GM18517 (cell line): ENCODE results near the gene SYTL1.
A peak's percentile ranks its signal among the peaks of the same experiment; 100 is the strongest.

ENCODE experiments used
- ATAC-seq: cut with Tn5 transposase; IDR thresholded peaks from one replicate; pipeline ENCODE4 v1.9.1; 2021; ENCODE audit warnings: mild to moderate bottlenecking, moderate library complexity; ENCODE audit not compliant: unreplicated experiment

Gene SYTL1

DNA sequence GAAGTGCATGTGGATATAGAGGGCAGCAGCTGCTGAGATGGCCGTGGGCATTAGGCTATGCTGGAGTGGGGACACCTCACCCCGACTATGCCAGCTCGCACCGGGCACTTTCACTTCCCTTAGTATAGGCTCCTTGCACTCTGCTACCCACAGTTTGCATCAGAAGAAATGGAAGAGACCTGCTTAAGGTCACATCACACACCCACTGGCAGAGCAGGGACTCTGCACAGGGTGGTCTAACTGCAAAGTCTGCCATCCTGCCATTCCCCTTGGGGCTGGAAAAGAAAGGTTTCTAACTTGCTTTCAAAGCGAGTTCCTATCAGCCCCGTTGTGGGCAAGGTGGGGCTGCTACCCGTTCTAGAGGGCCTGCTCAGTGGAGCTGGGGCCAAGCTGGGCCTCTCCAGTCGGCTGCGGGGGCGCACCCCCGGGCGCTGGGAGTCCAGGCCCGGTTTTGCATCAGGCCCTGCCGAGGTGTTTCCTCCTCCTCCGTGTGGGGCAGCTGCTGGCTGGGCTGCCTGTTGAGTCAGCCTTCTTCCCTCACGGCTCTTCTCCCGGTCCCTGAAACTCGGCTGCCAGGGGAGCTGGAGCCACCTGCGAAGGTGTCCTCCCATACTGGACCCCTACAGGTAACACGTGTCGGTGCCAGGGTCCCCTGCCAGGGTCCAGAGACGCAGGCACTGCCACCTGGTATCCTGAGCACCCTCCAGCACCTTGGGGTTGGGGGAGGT is at the start of gene SYTL1:
Gene SYTL1 (plus strand): TSS at position 498 of the 728 bp plus-strand sequence. CDS start 3,313 bp downstream, outside the sequence.
- peak; percentile 40 for ATAC-seq

GRCh38 chr1:27292106-27292505 is 49.7 kb upstream of the SYTL1 start:
- ATAC-seq = no peak

- ATAC-seq = no peak
Measured at GRCh38 chr1:27293915-27294314, 47.9 kb upstream of the SYTL1 start.

DNA sequence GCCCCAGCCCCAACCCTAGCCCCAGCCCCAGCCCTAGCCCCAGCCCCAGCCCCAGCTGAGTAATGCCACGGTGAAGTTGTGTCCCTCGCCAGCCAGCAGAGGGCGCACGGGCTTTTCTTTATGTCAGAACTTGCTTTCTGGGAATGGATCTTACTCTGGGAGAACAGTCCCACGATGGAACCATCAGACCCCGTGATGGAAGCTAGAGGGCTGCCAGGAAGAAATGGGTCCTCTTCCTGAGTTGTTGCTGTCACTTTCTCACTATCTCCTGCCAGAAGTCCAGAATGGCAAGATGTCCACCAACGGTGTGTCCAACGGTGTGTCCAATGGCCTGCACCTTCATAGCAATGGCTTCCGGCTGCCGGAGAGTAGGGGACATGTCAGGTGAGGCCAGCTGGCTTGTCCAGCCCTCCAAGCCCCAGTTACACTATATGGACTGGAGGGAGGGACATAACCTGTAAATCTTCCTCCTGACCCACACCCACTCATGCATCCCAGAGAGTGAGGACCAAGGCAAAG is 45.0 kb upstream of the SYTL1 start:
- no peak for ATAC-seq

DNA sequence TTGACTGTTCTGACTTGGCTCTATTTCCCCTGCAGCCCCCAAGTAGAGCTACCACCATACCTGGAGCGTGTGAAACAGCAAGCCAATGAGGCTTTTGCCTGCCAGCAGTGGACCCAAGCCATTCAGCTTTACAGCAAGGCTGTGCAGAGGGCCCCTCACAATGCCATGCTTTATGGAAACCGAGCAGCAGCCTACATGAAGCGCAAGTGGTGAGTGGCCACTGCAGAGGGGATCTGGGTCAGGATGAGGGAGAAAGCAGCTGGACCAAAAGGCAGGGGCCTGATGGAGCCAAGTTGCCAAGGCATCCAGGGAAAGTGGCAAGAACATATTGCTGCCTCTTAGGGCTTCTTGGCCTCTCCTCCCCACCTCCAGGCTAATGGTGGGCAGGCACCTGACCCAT is 43.9 kb upstream of the SYTL1 start:
- ATAC-seq = no peak

GRCh38 chr1:27298632-27299384 is 43.0 kb upstream of the SYTL1 start:
- no peak for ATAC-seq

- no peak for ATAC-seq
Measured at GRCh38 chr1:27299385-27300271, 42.2 kb upstream of the SYTL1 start.

DNA sequence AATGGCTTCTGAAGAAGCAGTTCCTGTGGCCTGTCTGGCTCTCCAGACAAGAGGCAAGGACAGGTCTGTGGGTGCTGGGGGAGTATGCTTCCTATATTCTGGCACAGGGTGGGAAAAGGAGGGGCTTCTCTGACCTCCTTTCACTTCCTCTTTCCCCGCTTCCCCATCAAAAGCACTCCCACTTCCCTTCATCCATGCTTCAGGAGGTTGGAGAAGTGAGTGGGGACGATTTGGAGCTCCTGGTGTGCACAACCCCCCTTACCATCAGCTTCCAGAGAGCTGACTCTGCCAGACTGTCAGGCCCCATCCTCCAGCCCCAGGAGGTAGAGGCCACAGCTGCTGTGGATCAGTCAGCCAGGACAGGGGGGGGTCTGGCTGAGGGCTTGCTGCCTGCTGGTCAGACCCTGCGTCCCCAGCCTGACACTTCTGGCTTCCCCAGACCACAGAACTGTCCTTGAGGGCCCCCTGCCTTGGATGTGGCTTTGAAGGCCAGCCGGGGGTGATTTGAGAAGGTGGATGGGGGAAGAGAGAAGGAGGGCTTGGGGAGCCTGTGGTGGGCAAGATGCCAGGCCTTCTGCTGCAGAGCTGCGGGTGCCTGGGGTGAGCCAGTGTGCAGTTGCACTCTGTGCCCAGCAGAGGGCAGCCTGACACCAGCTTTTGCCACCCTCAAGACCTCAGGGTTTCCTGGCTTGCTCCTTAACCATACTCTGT is 41.3 kb upstream of the SYTL1 start:
- ATAC-seq = no peak

GRCh38 chr1:27301052-27301422 is 40.8 kb upstream of the SYTL1 start:
- ATAC-seq = no peak

DNA sequence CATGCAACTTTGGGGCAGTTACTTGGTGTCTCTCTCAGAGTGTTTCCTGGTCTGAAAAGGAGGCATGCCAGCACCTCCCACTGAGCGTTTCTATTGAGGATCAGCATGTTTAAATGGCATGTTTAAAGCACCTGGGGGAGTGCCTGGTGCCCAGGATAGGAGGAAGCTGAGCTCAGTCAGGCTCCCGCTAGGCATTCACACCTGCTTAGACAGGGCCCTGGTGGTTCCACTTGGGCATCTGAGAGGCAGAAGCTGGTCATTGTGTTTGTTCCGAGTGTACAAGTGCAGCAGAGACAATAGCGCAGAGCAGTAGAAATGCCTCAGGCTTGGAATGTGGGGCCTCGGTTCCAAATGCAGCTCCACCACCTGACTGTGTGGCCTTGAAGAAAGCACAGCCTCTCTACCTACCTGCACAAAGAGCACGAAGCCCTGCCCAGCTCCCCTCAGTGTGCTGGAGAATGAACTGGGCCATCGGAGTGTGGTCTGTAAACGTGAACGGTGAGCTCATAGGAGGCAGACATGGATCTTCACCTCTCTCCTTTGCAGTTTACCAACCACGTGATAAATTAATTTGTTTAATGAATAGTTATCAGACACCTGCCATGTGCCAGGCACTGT is 40.1 kb upstream of the SYTL1 start:
- no peak for ATAC-seq

DNA sequence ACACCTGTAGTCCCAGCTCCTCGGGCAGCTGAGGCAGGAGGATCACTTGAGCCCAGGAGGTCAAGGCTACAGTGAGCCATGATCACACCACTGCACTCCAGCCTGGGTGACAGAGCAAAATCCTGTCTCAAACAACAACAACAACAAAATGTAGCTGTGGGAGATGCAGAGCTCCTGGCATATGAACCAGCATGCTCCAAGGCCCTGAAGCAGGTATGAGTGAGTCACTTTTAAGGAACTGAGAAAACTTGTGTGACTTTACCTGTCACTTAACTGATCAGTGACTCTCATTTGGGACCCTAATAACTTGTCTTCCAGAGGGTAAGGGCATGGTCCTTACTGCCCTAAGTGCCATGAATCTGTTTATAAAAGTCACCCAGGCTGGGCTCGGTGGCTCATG is 39.2 kb upstream of the SYTL1 start:
- no peak for ATAC-seq

DNA sequence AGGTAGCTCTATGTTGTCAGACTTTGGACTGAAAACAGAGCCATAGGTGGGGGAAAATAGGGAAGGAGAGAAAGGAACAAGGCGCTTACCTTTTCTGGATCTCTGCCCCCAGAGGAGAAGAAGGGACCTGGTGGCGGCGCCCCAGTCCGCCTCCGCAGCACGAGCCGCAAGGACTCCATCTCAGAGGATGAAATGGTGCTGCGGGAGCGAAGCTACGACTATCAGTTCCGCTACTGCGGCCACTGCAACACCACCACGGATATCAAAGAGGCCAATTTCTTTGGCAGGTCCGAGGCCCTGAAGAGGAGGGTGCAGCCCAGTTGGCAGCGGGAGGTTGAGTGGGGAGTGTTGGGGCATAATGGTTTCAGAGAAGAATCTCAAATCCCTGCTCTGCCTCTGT is 38.3 kb upstream of the SYTL1 start:
- no peak for ATAC-seq

- ATAC-seq = no peak
Measured at GRCh38 chr1:27306071-27306470, 35.8 kb upstream of the SYTL1 start.

DNA sequence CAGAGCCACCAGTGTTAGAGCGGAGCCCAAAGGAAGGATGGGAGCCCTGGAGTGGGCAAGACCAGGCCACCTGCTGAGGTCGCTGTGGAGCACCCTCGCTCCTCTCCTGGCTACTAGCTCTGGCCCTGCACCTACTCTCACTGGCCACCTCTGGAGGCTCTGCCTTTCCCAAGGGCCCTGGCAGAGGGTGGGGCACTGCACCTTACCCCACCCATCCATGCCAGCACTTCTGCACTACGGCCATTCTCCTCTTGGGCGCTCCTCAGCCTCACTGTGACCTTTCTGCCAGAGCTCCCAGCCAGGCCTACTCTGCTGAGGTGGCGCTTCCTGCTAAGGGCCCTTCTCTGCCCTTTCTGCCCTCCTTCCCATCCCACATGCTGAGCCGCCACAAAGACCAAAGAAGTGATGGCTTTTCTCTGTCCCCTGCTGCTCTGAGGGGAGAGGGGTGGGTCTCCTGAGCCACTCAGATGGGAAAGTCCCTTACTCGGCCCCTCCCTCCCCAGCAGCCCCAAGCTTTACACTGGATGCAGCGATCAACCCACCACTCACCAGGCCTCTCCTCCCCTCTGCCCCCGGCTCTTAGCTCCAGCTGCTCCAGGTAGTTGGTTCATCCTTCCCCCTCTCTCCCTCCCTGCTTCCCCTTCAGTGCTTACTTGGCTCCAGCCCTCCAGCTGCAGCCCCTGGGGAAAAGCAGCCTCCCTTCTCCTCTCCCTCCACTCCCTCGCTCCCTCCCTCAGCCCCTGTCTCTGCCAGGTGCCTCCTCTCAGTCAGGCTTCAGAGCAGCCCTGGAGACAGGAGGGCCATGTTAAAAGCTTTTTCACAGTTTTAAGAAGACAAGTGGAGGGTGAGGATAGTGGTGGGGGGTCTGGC is 34.7 kb upstream of the SYTL1 start:
- ATAC-seq = no peak

GRCh38 chr1:27307874-27308598 is 33.8 kb upstream of the SYTL1 start:
- no peak for ATAC-seq

DNA sequence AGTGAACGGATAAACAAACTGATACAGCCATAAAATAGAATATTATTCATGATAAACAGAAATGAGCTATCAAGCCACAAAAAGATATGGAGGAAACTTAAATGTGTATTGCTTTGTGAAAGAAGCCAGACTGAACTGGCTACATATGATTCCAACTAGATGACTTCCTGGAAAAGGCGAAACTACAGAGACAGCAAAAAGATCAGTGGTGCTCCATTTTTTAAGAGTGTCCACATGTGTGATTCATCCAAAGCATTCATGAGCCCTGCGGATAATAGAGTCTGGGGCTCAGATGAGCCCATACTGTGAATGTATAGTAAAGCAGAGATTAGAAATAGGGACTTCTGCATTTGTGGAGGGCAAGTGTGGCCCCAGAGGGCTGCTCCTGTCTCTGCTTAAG is 27.7 kb upstream of the SYTL1 start:
- no peak for ATAC-seq

DNA sequence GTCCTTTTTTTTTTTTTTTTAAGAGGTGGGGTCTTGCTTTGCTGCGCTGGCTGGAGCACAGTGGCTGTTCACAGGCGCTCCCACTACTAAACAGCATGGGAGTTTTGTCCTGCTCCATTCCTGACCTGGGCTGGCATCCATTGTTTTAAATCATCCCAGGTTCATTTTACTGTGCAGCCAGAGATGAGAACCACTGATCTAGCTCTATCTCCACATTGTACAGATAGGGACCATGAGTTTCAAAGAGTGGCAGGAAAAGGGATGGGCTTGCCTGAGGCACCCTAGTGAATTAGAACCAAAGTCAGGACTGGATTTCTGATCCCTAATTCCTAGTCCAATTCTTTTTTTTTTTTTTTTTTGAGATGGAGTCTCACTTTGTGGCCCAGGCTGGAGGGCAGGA is 27.1 kb upstream of the SYTL1 start:
- ATAC-seq = no peak

- no peak for ATAC-seq
Measured at GRCh38 chr1:27316860-27317259, 25.0 kb upstream of the SYTL1 start.

DNA sequence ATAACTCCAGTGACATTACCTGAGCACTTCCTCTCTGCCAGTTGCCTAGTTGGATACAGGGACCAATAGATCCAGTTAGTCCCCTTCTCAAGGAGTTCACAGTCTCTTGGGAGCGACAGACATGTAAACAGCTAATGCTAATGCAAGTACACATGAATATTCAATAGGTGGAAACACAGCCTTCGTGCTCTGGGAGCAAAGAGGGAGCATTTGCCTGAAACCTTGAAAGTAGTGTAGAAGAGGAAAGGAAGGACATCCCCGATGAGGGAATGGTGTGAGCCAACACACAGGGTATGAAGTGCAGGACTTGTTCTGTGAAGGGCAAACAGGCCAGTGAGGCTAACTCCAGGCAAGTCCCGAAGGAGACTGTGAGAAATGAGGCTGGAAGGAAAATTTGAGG is 23.7 kb upstream of the SYTL1 start:
- ATAC-seq = no peak
